GM12865 (cell line): ENCODE results near the gene HMCN1.
"Not testable (repeated sequence)": the region's sequence is repeated elsewhere in the genome, so short reads cannot be mapped to it uniquely, and the experiment has no call there.

ENCODE experiments used
- DNase-seq: peaks from one replicate; pipeline ENCODE4 v3.0.0; 2010; ENCODE audit warnings: low read depth
- H3K4me3 ChIP-seq: 2 replicates; pipeline ENCODE4 v1.5.1; 2011; ENCODE audit warnings: mild to moderate bottlenecking, low read depth, low read length, control low read depth
- TF ChIP-seq, protein P1 (sequence below): IDR thresholded peaks from 2 replicates; pipeline ENCODE4 v1.5.1; 2011; ENCODE audit warnings: low read length, control low read depth, low read depth, inconsistent platforms; ENCODE audit not compliant: insufficient read depth; ENCODE audit errors: missing control alignments

HMCN1 gene

DNA sequence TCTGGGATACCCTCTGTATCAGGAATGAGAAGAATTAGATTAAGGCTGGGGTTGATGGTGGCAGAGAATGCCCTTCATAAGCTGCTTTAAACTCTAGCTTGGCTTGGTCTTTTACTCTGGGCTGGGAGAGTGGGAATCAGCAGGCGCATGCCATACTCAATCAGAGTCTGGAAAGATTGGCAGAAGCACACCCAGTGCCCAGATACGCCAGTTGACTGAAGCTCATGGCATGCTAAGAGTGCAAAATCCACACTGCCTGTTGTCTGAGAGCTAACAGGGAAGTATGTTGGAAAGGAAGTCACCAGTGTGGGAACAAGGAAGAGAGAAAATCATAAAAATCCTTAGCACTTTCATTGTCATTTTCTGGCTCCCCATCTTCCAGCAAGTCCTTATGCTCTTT, 53.0 kb downstream of the HMCN1 start:
- no peak overlapping the region for H3K4me3 ChIP-seq
- DNase-seq, result no peak
- TF ChIP-seq, protein P1, sequence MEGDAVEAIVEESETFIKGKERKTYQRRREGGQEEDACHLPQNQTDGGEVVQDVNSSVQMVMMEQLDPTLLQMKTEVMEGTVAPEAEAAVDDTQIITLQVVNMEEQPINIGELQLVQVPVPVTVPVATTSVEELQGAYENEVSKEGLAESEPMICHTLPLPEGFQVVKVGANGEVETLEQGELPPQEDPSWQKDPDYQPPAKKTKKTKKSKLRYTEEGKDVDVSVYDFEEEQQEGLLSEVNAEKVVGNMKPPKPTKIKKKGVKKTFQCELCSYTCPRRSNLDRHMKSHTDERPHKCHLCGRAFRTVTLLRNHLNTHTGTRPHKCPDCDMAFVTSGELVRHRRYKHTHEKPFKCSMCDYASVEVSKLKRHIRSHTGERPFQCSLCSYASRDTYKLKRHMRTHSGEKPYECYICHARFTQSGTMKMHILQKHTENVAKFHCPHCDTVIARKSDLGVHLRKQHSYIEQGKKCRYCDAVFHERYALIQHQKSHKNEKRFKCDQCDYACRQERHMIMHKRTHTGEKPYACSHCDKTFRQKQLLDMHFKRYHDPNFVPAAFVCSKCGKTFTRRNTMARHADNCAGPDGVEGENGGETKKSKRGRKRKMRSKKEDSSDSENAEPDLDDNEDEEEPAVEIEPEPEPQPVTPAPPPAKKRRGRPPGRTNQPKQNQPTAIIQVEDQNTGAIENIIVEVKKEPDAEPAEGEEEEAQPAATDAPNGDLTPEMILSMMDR, result no peak

DNA sequence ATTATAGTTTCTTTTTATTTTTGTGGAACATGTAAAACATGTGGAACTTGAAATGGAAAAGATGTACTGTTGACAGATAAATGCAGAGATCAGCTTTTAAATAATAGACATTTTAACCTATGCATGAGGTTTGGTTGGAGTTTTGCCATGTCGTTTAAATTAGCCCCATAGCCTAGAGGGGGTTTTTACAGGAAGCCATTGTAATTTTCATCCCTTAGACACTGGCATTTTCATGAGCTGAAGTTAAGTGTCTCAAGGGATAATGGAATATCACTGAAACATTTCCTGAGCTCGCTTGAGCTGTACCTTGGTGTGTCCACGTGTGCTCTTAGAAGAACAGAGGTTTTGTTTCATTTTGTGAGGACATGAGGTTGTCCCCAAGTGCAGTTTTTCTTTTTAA, 54.2 kb downstream of the HMCN1 start:
- no peak for DNase-seq
- H3K4me3 ChIP-seq, result no peak overlapping the region

DNA sequence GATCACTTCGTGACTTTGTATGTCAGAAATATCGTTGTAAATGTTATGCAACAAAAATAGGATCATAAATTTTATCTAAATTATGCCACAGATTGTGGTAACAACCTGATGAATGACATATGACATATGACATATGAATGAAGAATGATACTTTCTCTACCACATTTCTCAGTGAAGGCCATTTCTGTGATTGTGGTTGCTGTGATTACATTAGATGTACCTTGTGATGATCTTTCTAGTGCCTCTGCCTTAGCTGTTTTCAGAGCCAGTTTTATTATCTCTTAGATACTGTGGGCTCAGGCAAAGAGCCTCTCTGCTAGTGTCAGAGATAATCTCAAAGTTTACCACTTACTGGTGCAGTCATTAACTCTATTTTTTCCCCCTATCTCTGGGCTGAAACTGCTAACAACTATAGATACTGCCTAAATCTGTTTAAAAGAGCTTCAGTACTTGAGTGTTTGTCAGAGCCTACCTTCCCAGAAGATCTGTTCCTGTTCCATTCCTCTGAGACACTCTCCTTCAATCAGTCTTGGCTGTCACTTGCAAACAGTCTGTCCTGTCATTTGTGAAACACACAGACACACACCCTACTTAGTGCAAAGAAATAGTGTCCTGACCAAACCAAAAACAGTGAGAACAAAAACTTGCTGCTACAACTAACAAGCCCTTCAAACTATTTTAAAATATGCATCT, 55.5 kb downstream of the HMCN1 start:
- no peak for DNase-seq
- no peak overlapping the region for H3K4me3 ChIP-seq
- TF ChIP-seq, protein P1, result no peak

More for the DNA sequence above, 54.2 kb downstream of the HMCN1 start:
- TF ChIP-seq, protein P1, result no peak

DNA sequence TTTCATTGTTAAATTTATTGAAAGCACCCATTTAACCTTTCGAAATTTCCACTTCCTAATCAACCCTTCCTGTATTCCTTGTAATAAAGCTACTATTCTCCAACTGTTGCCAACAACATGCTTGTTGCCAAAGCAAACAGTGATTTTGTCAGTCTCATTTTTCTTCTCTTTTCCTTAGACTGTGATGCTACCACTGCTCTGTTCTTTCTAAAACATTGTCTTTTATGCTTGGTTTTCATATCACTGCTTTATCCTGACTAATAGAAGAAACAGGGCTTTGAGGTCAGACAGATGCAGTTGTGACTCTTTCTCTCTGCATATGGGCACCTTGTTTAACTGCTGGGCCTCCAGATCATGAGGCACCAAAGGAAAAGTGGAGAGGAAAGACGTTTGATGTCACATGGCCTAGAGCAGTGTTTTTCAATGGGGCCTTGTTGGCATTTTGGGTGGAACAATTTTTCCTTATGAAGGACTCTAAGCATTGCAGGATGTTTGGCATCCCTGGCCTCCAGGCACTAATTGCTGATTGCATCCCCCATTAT, 56.1 kb downstream of the HMCN1 start:
- H3K4me3 ChIP-seq, result no peak overlapping the region
- TF ChIP-seq, protein P1, result no peak
- no peak for DNase-seq

DNA sequence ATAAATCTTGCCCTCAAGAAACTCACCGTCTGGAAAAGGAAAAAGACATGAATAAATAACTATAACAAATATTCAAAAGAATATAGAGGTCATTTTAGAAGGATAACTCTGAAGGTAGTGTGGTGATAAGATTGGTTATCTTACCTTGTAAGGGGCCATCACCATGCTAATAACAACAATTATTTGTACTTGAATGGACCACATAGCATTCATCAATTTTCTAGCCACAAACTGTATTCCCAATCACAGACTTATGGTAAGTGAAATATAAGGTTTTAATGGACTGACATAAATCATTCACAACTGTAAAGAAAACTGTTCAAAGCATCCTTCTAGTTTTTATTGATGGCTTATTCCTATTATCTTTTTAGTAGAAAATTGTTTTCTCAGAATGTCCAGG, 57.8 kb downstream of the HMCN1 start:
- no peak for DNase-seq

DNA sequence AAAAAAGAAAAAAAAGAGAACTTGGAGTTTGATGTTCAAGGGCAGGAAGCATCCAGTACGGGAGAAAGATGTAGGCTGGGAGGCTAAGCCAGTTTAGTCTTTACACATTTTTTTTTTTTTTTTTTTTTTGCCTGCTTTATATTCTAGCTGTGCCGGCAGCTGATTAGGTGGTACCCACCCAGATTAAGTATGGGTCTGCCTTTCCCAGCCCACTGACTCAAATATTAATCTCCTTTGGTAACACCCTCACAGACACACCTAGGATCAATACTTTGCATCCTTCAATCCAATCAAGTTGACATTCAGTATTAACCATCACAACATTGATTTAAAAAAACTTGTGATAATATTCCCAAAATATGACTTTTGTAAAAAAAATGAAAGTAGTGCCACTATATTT, 60.3 kb downstream of the HMCN1 start:
- not testable (repeated sequence) for H3K4me3 ChIP-seq, DNase-seq

More for the DNA sequence above, 57.8 kb downstream of the HMCN1 start:
- H3K4me3 ChIP-seq, result no peak overlapping the region
- TF ChIP-seq, protein P1, result no peak

DNA sequence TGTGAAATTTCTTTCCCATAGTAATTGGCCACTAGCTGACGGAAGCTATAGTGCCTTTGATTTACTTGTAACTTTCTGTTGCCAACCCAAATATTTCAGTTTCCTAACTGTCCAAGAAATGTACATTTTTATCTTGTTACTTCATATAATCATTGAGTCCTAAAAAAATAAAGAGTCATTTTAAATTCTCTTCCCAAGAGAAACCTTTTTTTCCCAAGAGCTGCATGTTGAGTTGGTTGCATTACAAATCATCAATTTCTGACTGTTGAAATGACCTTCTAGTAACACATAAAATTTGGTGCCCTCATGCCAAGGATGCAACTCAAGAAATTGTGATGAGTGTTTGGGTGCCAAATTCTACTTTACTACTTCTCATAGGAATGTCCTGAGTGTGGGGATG, 61.0 kb downstream of the HMCN1 start:
- TF ChIP-seq, protein P1, result no peak
- no peak for DNase-seq
- no peak overlapping the region for H3K4me3 ChIP-seq
